ENCODE results near the gene ARHGAP22.

DNA sequence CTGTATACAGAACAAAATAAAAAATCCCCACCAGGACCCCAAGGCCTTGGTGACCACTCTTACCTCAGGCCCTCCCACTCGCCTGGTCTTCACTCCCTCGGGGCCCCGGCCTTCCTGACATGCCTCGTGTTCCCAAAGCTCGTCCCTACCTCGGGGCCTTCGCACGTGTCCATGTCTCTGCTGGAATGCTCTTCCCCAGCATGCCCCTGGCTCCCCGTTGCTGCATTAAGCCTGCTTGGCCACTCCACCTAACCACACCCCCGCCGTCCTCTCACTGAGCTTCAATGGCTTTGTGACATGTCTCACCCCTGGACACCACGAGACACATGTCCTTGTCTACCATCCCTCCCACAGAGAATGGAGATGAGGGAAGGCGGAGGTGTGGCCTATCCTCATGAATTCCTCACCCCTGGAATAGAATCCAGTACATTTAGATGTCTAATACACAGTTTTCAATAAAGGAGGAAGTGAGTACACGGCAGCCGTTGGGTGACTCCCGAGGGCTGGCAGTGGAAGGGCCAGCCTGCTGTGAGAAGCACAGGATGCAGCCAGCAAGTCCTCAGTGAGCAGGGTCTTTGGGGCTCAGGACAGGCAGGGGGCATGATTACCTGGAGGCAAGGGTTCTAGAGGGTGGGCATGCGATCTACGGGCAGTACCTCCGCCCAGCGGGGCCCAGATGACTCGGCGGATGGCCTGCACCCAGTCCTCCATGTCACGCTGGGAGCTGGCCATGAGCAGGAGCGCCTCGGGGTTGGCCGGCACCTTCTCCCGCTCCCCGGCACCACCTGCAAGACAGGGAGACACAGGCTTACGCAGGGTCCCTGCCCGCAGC, 125.7 kb downstream of the ARHGAP22 start:
- TF ChIP-seq, protein P1, sequence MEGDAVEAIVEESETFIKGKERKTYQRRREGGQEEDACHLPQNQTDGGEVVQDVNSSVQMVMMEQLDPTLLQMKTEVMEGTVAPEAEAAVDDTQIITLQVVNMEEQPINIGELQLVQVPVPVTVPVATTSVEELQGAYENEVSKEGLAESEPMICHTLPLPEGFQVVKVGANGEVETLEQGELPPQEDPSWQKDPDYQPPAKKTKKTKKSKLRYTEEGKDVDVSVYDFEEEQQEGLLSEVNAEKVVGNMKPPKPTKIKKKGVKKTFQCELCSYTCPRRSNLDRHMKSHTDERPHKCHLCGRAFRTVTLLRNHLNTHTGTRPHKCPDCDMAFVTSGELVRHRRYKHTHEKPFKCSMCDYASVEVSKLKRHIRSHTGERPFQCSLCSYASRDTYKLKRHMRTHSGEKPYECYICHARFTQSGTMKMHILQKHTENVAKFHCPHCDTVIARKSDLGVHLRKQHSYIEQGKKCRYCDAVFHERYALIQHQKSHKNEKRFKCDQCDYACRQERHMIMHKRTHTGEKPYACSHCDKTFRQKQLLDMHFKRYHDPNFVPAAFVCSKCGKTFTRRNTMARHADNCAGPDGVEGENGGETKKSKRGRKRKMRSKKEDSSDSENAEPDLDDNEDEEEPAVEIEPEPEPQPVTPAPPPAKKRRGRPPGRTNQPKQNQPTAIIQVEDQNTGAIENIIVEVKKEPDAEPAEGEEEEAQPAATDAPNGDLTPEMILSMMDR (IDR thresholded peaks at IDR 0.05) = no peak
- TF ChIP-seq POLR2A (IDR thresholded peaks at IDR 0.05) = no peak

Data from heart left ventricle (tissue), 13 donors.